OCI-LY1 (cell line): Measurements from ENCODE around the gene PSMC3IP.

ENCODE experiments used
- H2AFZ ChIP-seq: fragments of 200-600 bp; sonication (generic), shearing (Covaris generic); 2 replicates; pipeline ENCODE4 v1.6.0; 2014; ENCODE audit warnings: antibody characterized with exemption, mild to moderate bottlenecking, low read length
- H3F3A ChIP-seq: fragments of 200-600 bp; sonication (generic), shearing (Covaris generic); 2 replicates; pipeline ENCODE4 v1.6.0; 2014; ENCODE audit warnings: mild to moderate bottlenecking, antibody characterized with exemption, low read length, moderate library complexity; ENCODE audit not compliant: insufficient read depth
- H3K27ac ChIP-seq: fragments of 200-600 bp; sonication (generic); 2 replicates; pipeline ENCODE4 v1.5.1; 2014; ENCODE audit warnings: low read length, mixed run types, mild to moderate bottlenecking, low read depth; ENCODE audit not compliant: poor library complexity, severe bottlenecking
- H3K27me3 ChIP-seq: fragments of 200-600 bp; sonication (generic); 2 replicates; pipeline ENCODE4 v1.6.0; 2014; ENCODE audit warnings: antibody characterized with exemption, mild to moderate bottlenecking, low read length, moderate library complexity; ENCODE audit not compliant: insufficient read depth
- H3K36me3 ChIP-seq: fragments of 200-600 bp; sonication (generic); 2 replicates; pipeline ENCODE4 v1.6.1; 2014; ENCODE audit warnings: mild to moderate bottlenecking, antibody characterized with exemption, low read length, moderate library complexity, mixed read lengths; ENCODE audit not compliant: insufficient read depth
- H3K4me1 ChIP-seq: fragments of 200-600 bp; sonication (generic); 2 replicates; pipeline ENCODE4 v1.5.1; 2014; ENCODE audit warnings: mild to moderate bottlenecking, low read length, moderate library complexity; ENCODE audit not compliant: insufficient read depth, severe bottlenecking
- H3K4me2 ChIP-seq: fragments of 200-600 bp; sonication (generic), shearing (Covaris generic); 2 replicates; pipeline ENCODE4 v1.6.1; 2014; ENCODE audit warnings: low read length
- H3K4me3 ChIP-seq: fragments of 200-600 bp; sonication (generic); 2 replicates; pipeline ENCODE4 v1.5.1; 2014; ENCODE audit warnings: low read length, low read depth, mild to moderate bottlenecking, mixed read lengths; ENCODE audit not compliant: poor library complexity, severe bottlenecking
- H3K79me2 ChIP-seq: fragments of 200-600 bp; shearing (Covaris generic); 2 replicates; pipeline ENCODE4 v1.6.1; 2016; ENCODE audit warnings: mixed run types, low read length, mixed read lengths; ENCODE audit not compliant: insufficient read depth
- H3K9ac ChIP-seq: fragments of 200-600 bp; sonication (generic), shearing (Covaris generic); 2 replicates; pipeline ENCODE4 v1.6.1; 2014; ENCODE audit warnings: mild to moderate bottlenecking, low read length, mixed read lengths
- H3K9me2 ChIP-seq: fragments of 200-600 bp; sonication (generic), shearing (Covaris generic); 2 replicates; pipeline ENCODE4 v1.6.1; 2014; ENCODE audit warnings: low read depth, mild to moderate bottlenecking, low read length, mixed read lengths
- H3K9me3 ChIP-seq: fragments of 200-600 bp; shearing (Covaris generic); 2 replicates; pipeline ENCODE4 v1.6.1; 2014; ENCODE audit warnings: low read length, mixed read lengths
- H4K20me1 ChIP-seq: fragments of 200-600 bp; sonication (generic), shearing (Covaris generic); 2 replicates; pipeline ENCODE4 v1.6.0; 2016; ENCODE audit warnings: mild to moderate bottlenecking, low read length; ENCODE audit not compliant: insufficient read depth
- EZH2 ChIP-seq: fragments of 200-600 bp; sonication (generic), shearing (Covaris generic); IDR thresholded peaks from 2 replicates; pipeline ENCODE4 v1.8.0; 2017; ENCODE audit warnings: borderline replicate concordance, mixed run types, mild to moderate bottlenecking, antibody characterized with exemption, low read length, moderate library complexity, mixed read lengths
- TF ChIP-seq, protein P1 (sequence below): fragments of 200-600 bp; sonication (generic), shearing (Covaris generic); IDR thresholded peaks from 2 replicates; pipeline ENCODE4 v1.5.1; 2017; ENCODE audit warnings: mild to moderate bottlenecking, antibody characterized with exemption, low read length, moderate library complexity, mixed read lengths

Gene PSMC3IP

DNA sequence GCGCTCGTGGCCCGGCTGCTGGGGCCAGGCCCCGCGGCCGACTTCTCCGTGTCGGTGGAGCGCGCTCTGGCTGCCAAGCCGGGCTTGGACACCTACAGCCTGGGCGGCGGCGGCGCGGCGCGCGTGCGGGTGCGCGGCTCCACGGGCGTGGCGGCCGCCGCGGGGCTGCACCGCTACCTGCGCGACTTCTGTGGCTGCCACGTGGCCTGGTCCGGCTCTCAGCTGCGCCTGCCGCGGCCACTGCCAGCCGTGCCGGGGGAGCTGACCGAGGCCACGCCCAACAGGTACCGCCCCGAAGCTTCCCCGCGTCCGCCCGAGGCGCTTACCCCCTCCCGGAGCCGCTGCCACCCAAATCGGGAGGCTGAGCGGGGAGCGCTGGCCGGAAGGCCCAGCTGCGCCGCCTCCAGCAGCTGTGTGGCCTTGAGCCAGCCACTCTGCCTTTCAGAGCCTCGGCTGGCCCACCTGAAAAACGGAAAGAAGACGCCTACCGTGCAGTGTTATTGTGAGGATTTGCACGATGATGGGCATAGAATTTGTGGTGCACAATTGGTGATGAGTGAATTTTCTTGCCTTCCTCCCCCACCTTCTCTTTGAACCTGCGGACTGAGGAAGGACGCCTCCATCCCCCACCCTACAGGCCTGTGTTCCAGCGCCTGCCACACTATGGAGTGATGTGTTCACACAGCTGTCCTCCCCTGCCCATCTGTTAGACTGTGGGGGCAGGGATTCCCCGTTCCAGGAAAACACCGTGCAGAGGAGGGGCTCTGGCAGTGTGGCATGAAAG lies 41.0 kb downstream of the PSMC3IP start:
- Histone ChIP-seq H3K27me3 (no peaks in the 10 kb centered on the region), H3K27ac (peak overlapping the region; percentile 65), H3K4me2 (peak overlapping the region; percentile 82), H2AFZ (no peak overlapping the region), H3K4me1 (peaks cover 24% of the 10 kb centered on the region), H3K9me2 (no peaks in the 10 kb centered on the region), H3F3A (no peaks in the 10 kb centered on the region), H3K4me3 (peak overlapping the region; percentile 70), H3K9ac (peak overlapping the region; percentile 63), H3K79me2 (no peaks in the 10 kb centered on the region), H4K20me1 (no peaks in the 10 kb centered on the region), H3K9me3 (no peaks in the 10 kb centered on the region), H3K36me3 (peaks cover 16% of the 10 kb centered on the region)
- TF ChIP-seq, protein P1, sequence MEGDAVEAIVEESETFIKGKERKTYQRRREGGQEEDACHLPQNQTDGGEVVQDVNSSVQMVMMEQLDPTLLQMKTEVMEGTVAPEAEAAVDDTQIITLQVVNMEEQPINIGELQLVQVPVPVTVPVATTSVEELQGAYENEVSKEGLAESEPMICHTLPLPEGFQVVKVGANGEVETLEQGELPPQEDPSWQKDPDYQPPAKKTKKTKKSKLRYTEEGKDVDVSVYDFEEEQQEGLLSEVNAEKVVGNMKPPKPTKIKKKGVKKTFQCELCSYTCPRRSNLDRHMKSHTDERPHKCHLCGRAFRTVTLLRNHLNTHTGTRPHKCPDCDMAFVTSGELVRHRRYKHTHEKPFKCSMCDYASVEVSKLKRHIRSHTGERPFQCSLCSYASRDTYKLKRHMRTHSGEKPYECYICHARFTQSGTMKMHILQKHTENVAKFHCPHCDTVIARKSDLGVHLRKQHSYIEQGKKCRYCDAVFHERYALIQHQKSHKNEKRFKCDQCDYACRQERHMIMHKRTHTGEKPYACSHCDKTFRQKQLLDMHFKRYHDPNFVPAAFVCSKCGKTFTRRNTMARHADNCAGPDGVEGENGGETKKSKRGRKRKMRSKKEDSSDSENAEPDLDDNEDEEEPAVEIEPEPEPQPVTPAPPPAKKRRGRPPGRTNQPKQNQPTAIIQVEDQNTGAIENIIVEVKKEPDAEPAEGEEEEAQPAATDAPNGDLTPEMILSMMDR = no peak
- TF ChIP-seq EZH2 = no peak

- TF ChIP-seq EZH2 = no peak
- TF ChIP-seq, protein P1 = no peak
- Histone ChIP-seq H3K79me2 (no peaks in the 10 kb centered on the region), H3K4me3 (peak within 1 kb of the TSS; percentile 70), H4K20me1 (no peaks in the 10 kb centered on the region), H3K4me1 (peaks cover 29% of the 10 kb centered on the region), H3K9me2 (no peaks in the 10 kb centered on the region), H3K9ac (peak within 1 kb of the TSS; percentile 68), H3K36me3 (peaks cover 10% of the 10 kb centered on the region), H2AFZ (0 out of 2 replicates have a peak within 1 kb of the TSS, but pooled peaks have one; percentile 32), H3K27me3 (no peaks in the 10 kb centered on the region), H3K9me3 (no peaks in the 10 kb centered on the region), H3K4me2 (peak within 1 kb of the TSS; percentile 87), H3F3A (no peaks in the 10 kb centered on the region), H3K27ac (peak within 1 kb of the TSS; percentile 79)
Measured at GRCh38 chr17:42536048-42536371, 41.5 kb downstream of the PSMC3IP start, which contains the start of gene NAGLU. TSS of gene NAGLU (plus strand) at chr17:42536241. CDS start at chr17:42536273, 32 bp downstream.

GRCh38 chr17:42535155-42536047 lies 42.1 kb downstream of the PSMC3IP start:
- TF ChIP-seq EZH2 = no peak
- TF ChIP-seq, protein P1 = no peak
- Histone ChIP-seq H3K4me3 (peak overlapping the region; percentile 70), H3K4me2 (peak overlapping the region; percentile 87), H4K20me1 (no peaks in the 10 kb centered on the region), H3K9ac (peak overlapping the region; percentile 68), H3K9me2 (no peaks in the 10 kb centered on the region), H3K27me3 (no peaks in the 10 kb centered on the region), H3F3A (no peaks in the 10 kb centered on the region), H3K36me3 (peaks cover 7% of the 10 kb centered on the region), H3K4me1 (peaks cover 35% of the 10 kb centered on the region), H3K79me2 (no peaks in the 10 kb centered on the region), H2AFZ (0 out of 2 replicates have a peak overlapping the region, but pooled peaks have one; percentile 32), H3K9me3 (no peaks in the 10 kb centered on the region), H3K27ac (peak overlapping the region; percentile 79)
